AG10803 (cell line): Measurements from ENCODE around the gene FAM53A.
"Not testable (repeated sequence)": the region's sequence is repeated elsewhere in the genome, so short reads cannot be mapped to it uniquely, and the experiment has no call there.

Source experiments
- DNase-seq: peaks from one replicate; pipeline ENCODE4 v3.0.0; 2010; ENCODE audit warnings: low read depth
- H3K4me3 ChIP-seq: 2 replicates; pipeline ENCODE4 v1.5.1; 2011; ENCODE audit warnings: mild to moderate bottlenecking, low read length, control low read depth
- CTCF ChIP-seq: conservative IDR thresholded peaks from 2 replicates; pipeline ENCODE4 v1.5.1; 2011; ENCODE audit warnings: mild to moderate bottlenecking, low read length, control low read depth, inconsistent platforms

Gene FAM53A

DNA sequence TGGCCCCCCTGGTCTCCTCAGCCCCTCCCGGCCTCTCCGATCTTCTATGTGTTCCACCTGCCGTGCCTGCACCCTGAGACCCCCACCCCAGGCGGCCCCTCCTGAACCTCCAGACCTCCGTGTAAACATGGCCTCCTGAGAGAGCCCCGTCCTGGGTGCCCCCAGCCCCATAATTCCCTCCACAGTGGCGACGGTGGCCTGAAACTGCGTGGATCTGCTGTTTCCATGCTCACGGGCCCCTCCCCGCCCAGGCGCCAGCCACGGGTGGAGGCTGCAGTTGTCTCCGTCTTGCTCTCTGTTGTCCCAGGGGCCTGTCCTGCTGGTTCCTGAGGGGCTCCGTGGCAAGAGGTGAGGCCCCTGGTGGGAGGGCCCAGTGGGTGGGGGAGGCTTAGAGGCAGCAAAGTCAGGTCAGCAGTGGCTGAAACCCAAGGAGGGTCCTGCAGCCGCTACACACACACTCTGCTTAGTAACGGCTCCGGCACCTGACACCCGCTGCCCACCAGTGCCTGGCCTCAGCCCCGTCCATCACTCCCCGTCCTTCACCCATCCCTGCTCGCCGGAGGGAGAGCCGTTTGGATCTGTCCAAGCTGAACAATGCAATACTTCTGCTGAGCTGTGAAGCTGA lies 75.8 kb downstream of the FAM53A start:
- H3K4me3 ChIP-seq, result no peak overlapping the region
- no peak for TF ChIP-seq CTCF
- no peak for DNase-seq

DNA sequence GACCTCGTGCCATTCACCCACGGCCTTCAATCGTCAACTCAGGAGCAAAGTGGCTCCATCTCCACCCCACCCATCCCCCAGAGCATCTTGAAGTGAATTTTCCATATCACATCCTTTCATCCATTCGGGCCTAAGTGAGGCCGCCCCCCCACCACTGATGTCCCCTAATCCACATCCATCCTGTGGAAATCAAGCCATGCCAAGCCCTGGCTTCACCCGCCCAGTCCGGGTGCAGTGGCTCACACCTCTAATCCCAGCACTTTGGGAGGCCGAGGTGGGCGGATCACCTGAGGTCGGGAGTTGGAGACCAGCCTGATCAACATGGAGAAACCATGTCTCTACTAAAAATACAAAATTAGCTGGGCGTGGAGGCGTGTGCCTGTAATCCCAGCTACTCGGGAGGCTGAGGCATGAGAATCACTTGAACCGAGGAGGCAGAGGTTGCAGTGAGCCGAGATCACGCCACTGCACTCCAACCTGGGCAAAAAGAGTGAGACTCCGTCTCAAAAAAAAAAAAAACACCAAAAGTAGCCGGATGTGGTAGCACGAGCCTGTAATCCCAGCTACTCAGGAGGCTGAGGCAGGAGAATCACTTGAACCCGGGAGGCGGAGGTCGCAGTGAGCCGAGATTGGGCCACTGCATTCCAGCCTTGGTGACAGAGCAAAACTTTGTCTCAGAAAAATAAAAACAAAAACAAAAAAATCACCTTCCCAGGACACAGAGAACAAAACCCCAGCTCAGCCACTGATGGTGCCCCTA lies 76.5 kb downstream of the FAM53A start:
- DNase-seq, H3K4me3 ChIP-seq: not testable (repeated sequence)

GRCh38 chr4:1604706-1605205 lies 79.4 kb downstream of the FAM53A start:
- DNase-seq, result no peak
- no peak overlapping the region for H3K4me3 ChIP-seq
- no peak for TF ChIP-seq CTCF

- no peak for TF ChIP-seq CTCF
- H3K4me3 ChIP-seq, result no peak overlapping the region
- DNase-seq, result no peak
These were observed 79.9 kb downstream of the FAM53A start for GRCh38 chr4:1604181-1604705.

DNA sequence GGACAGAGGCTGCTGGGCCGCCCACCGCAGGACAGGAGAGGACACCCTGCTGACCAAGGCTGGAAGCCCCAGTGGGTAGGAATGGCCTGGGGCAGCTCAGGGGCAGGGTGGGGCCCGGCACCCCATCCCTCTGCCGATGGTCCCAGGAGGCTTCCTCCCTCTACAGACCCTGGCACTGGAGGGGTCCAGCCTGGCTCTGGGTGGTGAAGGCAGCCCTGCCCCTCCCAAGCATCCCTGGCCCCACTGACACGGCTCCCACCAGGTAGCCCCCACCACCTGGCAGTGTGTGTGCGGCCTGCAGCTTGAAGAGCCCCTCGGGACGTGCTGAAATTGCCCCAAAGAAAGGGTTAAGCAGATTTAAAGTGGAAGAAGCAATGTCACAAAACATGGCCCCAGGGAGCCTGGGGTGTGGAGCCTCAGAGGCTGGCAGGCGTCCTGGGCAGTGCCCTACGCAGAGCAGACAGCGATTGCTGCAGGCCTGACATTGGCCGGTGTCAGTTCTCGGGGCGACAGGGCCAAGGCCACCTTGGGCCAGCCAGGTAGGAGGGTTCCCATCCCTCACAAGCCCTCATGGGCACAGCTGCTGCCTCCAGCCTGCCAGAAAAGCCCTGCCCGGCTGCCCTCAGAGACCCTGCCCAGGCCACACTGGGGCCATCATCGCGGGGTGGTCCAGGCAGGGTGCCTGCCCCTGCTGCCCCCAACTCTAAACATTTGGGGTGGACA lies 80.5 kb downstream of the FAM53A start:
- no peak for TF ChIP-seq CTCF
- H3K4me3 ChIP-seq, result no peak overlapping the region
- DNase-seq, result no peak

GRCh38 chr4:1602655-1603412 lies 81.3 kb downstream of the FAM53A start:
- H3K4me3 ChIP-seq, result no peak overlapping the region
- DNase-seq, result no peak
- no peak for TF ChIP-seq CTCF
